T1000 (cell line): Measurements from ENCODE around the gene AK1.

Experiments
- DNase-seq: peaks from one replicate; lab custom pipeline; 2025; ENCODE audit warnings: mixed read lengths; lab: John Stamatoyannopoulos, UW

AK1 gene

DNA sequence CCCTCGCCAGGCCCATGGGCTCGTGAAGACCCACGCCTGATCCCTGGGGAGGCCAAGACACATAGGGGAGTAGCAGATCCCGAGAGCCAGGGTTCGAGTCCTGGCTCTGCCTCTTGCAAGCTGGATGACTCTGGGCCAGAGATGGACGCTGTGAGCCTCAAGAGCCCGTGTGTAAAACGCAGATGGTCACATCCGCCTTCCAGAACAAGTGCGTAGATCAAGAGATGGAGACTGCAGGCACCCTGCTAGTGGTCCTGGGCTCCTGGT lies 31.1 kb upstream of the AK1 start:
- no peak for DNase-seq

DNA sequence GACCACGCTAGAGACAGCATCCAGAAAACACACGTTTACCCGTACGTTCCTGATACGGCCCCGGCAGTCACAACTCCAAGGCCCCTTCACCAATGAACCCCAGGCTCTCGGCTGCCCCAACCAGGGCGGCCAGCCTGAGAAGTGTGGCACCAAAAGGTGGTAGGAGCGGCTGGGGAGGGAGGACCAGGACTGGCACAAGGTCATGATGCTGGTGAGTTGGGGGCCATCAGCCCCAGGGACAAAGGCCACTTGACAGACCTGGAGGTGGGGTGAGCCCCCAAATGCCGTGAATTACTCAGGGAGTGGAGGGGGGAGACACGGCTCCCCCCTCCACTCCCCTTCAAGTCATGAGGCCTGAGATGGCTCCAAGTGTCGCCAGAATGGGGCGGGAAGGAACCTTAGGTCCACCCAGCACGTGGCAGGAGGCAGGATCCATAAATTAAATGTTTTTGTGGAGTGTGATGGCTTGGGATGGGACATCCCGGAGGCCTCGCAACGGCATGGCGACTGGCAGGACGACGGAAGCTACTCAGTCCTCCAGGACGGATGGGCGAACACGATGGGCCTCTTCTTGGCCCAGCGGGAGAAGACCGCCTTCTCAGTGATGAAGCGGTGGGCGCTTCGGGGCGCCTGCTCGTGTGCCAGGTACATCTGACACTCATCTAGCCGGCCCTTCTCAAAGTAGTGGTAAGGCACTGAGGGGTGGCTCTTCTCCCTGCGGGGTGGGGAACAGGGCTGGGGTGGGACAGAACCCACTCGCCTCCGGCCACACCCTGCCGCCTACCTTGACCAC lies 30.6 kb upstream of the AK1 start:
- no peak for DNase-seq

DNA sequence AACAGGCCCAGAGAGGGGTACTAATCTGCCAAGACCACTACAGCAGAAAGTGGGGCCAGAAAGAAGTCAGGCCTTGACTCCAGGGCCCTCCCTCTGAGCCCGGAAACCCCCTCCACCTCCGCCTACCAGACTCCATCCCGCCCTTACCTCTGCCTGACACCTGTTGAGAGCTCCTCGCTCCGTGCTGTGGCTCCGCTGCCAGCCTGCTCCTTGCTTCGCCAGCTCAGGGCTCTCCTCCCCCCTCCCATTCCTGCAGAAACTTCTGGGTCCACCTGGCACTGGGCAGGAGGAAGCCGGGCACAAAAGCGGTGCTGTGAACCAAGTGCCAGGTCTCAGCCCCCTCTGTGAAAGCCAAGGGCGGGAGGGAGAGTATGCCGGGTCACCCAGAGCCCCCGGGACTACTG lies 28.3 kb upstream of the AK1 start:
- no peak for DNase-seq

DNA sequence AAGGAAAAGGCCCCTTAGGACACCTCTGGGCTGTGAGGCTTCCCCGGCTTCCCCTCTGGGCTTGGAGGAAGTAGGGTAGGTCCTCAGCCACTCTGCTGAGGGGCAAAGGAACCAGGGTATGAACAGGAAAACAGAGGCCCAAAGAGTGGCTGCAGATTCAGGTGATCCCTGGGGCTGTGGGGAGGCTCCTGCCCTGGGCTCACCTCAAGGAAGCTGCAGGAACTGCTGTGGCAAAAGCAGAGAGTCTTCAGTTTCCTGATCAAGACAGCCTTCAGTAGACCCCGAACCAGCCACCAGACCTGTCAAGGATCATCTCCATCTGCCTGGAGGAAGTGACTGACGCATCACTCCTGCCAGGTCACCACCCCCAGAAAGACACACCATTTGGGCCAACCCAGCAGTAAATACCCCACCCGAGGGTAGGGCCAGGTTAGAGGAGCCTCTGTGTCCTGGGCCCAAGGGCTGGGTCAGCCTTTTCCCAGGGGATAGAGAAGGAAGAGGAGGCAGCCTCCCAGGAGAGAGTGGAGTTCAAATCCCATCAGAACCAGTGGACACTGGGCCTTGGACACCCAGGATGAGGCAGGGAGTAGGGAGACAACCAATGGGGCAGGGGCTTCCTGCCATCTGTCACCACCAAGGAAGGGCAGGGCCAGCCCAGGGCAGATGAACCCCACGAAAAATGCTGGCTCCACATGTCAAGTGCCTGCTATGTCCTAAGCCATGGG lies 27.7 kb upstream of the AK1 start:
- no peak for DNase-seq

DNA sequence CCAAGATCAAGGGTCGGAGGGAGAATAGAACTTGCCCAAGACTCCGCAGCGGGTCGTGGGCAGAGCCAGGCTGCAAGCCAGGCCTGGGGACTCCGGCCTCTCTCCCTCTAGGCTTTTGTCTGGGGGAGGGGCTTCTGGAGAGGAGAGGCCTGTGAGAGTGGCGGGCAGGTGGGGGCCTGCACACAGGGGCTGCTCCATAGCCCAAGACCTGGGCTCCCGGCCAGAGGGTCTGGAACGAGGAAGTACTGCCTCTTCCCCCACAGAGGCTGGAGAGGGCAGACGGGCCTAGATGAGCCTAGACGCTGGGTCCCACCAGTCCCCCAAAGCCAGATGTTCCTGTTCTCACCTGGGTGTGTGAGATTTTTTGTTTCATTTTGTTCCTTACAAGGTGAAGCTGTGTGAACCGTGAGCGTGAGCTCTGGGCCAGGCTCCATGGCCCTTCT lies 27.1 kb upstream of the AK1 start:
- DNase-seq = no peak

DNA sequence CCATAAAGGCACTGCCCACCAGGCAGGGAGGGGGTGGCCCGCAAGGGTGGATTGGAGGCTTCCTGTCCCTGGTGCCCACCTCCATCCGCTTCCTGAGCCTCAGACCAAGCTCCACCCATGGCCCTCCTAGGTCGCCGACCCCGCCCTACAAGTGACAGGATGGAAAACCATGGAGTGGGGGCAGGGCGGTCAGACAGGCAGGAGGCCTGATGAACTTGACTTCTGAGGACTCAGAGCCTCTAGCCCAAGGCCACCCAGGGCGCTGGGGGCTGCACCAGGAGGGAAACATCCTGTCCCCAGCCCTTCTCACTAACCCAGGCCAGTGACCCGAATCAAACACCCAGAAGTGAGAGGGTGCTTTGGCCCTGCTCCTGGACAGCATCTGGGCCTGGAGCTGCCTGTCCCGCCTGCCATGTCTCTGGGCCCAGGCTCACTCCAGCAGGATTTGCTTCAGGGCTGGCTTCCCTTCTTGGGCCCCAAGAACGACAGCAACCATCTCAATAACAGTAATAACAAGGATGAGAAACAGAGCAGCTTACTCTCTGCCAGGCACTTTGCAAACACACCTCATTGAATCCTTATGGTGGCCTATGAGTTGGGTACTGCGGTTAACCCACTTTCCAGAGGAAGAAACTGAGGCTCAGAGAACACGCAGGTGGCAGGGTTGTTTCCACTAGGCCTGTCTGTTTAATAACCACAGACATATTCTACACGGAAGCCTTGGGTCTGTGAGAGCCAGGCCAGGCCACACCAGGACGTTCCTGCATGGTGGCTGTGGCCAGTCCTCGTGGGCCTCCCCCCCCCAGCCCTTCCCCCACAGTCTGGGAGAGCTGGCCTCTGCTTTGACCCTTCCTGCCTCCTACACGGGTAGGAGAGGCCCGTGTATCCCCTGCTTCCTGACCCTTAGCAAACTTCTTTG lies 26.3 kb upstream of the AK1 start:
- DNase-seq = no peak

DNA sequence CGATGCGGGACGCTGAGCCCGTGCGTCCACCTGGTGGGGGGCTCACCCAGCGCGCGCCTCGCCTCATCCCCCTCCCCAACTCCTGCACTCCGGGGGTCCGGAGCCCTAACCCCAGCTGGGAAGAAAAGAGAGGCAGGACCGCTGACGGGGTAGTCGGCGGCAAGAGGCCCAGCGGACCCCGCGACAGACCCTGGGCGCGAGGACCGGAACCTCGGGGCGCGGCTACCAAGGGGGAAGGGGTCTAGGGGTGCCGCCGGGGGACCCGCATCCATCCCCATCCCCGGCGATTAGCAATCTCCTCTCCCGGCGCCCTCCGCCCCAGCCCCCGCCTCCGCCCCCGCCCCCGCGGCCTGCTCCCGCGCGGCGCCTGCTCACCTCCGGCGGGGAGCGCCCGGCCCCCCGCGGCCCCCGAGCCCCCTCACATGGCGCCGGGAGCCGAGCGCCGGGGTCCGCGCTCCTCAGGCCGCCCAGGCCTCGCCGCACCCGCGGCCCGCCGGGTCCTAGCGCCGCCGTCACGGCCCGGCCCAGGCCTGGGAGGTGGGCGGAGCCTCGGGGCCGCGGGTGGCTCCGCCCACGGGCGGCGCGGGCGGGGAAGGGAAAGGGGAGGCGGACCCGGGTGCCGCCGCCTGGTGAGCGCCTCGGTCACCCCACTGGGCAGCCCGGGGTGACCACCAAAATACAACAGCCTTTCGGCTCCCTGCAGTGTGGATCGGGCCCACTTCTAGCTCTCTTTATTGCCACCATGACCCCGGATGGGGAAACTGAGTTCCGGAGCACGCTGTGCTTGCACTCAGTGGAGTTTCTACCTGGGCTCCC lies 21.9 kb upstream of the AK1 start, which contains the start of gene ST6GALNAC6:
ST6GALNAC6 (minus strand) TSS at position 476 of the 816 bp plus-strand sequence. CDS start 1,622 bp downstream, outside the sequence.
- DNase-seq = no peak

DNA sequence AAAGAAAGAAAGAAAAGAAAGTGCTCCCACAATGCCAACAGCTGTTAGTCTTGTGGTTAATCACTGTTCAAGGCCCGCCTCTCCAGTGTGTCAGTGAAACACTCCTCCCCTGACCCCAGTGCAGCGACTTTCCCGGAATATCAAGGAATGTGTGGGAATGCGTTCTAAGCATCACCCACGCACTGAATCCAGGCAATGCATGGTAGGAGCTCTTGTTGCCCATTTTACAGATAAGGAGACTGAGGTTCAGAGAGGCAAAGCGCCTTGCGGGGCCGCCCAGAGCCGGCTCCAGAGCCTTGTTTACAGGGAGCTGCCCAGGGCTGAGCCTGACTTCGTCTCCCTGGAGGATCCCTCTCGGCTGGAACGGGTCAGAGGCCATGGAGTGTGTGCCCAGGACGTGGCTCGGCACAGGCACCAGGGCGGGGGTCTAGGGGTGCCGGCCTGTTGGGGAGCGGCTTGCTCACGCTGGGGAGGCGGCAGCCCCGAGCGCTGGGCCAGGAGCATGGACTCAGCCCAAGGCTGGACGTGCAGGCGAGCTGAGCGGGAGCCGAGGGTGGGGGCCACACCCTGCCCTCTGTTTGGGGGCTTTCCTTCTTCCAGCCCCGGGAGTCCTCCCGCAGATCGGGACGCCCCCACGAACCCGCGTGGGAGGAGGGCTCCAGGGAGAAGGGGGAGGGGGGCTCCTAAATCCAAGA lies 21.1 kb upstream of the AK1 start:
- DNase-seq = peak; percentile 16

DNA sequence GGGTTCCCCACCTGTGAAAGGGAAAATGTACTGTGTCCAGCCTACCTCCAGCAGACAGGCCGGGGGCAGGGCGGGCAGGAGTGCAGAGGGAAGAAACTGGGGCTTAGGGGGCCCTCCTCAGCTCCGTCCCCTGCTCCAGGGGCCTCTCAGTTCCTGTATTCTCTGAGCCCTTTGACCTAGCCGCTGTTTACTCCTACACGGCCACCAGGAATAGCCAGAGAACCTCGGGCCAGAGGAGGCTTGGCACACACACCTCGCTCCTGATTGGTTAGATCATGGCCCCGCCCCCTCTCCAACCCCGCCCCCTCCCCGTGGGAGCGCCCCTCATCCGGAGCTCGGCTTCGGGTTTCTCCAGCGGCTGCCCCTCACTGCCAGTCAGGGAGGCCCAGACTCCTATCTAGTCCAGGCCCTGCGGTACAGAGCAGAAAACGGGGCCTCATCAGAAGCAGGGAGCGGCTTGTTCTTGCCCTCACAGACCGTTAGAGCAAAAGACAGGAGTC lies 19.8 kb upstream of the AK1 start:
- peak; percentile 56 for DNase-seq

DNA sequence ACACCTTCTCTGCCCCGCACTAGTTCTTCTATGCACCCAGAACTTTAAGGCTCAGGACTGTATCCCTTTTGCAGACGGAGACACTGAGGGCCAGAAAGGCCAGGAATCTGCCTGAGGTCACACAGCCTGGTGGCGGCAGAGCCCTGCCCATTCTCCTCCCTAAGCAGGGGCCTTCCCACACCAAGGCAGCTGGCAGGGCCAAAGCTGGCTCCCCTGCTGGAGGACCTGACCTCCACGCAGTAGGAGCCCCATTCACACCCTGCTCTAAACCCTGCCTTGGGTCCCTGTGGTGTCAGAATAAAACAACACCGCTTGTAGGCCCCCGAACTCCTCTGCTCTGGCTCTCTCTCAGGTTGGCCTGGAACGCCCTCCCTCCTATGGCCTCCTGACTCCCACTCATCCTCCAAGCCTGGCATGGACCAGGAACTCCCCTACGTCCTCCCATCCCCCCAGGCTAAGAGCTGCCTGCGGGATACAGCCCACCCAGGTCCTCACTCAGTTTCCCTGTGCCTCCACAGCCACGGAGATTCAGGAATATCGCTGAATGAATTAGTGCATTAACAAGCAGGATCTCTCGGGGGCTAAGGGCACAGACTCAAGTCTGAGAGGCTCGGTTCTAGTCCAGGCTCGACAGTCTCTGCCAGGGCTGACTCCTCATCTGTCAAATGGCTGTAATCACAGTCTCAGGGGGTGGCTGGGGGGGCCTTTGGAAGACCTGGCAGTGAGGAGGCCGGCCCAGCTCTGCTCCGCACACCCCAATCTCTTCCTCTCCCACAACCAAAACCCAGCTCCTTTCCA lies 19.1 kb upstream of the AK1 start:
- DNase-seq = no peak

DNA sequence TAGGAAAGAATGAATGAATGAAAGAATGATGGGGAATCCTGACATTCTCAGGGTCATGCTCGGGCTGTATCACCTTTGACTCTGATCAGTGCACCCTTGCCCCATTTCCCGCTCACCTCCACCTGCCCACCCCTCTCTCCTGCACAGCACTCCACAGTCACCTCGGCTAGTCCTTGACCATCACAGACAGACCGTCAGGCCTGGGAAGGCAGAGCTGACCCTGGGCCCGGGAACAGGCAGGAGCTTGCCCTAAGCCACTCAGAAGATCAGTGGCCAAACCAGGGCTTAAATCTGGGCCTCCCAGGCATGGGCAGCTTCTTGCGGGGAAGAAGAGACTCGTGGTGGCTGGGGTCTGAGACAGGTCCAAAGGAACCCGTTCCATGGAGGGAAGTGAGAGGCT lies 18.3 kb upstream of the AK1 start:
- no peak for DNase-seq

DNA sequence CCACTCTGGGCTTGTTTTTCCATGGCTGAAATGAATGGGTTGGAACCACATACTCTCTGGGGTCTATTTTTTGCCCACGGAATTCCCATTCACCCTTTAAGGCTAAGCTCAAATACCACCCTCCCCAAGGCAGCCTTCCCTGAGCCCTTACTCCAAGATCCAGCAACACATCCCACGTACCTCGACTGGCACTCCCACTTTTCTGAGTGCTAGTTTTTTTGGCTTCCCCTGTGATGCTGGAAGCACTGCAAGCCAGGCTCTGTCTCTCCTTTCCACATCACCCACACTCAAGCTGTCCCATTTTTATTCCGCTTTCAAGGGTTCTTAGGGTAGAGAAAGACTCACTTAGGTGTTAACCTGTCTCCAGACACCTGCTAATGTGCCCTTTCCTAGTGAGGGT lies 15.9 kb upstream of the AK1 start:
- no peak for DNase-seq

DNA sequence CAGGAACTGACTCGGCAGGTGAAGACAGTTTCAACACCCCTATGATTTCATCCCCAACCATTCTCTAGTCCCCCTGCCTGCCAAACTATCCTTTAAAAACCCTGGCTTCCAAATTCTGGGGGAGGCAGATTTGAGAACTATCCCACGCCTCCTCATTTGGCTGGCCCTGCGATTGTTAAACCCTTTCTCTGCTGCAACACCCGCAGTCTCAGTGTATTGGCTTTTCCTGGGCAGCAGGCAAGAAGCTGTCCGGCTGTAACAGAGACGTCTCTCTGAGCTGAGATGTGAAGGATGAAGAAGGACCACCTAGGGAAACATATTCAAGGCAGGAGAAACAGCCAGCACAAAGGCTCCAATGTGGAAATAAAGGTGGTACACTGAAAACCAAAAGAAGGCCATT lies 15.4 kb upstream of the AK1 start:
- DNase-seq = no peak

DNA sequence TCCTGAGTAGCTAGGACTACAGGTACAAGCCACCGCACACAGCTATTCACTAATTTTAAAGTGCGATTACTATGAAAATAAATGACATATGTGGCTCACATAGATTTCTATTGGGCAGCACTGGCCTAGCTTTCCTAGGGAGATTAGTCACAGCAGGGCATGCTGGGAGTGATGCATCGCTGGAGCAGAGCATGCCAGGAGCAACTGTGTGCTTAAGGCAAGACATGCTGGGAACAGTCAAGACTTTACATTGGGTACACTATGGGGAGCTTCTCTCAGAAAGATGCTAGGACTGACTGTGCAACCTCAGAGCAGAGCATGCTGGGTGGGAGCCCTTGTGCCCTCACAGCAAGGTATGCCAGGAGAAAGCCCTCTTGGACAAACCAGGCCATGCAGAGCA lies 12.6 kb upstream of the AK1 start:
- no peak for DNase-seq

DNA sequence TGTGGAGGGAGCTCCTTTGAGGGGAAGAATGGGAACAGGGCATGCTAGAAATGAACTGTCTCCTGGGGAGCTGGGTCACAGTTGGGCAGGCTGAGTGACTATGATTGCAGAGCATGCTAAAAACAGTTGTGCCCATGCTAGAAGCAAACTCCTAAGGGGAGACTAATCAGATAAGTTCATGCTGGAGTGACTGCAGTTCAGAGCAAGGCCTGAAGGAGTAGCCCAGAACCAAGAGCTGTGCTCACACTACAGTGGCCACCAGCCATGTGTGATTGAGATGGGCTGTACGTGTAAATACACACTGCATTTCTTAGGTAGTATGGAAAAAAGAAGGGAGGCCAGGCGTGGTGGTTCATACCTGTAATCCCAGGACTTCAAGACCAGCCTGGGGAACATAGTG lies 10.3 kb upstream of the AK1 start:
- DNase-seq = no peak

DNA sequence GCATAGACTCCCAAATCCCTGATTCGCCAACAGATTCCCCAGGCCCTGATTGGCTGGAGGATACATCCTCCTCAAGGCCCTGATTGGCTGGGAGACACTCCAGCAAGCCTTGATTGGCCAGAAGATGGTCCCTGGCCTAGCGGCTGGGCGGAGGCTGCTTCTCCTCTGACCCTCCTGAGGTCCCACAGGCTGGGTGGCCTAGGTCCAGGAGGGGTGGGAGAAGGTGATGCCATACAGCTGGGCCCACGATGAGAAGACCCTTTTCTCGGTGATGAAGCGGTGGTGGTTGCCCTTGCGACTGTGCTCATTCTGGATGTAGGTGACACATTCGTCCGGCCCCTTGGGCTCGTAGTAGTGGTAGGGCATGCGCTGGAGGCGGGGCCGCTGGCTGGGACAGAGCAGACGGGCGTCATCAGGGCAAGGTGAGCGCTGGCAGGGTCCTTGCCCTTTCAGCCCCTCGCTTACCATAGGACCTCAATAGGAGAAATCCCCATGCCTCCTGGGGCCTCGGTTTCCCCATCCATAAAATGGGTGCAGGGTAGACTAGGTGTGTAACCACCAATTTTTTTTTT lies 9.0 kb upstream of the AK1 start:
- no peak for DNase-seq

DNA sequence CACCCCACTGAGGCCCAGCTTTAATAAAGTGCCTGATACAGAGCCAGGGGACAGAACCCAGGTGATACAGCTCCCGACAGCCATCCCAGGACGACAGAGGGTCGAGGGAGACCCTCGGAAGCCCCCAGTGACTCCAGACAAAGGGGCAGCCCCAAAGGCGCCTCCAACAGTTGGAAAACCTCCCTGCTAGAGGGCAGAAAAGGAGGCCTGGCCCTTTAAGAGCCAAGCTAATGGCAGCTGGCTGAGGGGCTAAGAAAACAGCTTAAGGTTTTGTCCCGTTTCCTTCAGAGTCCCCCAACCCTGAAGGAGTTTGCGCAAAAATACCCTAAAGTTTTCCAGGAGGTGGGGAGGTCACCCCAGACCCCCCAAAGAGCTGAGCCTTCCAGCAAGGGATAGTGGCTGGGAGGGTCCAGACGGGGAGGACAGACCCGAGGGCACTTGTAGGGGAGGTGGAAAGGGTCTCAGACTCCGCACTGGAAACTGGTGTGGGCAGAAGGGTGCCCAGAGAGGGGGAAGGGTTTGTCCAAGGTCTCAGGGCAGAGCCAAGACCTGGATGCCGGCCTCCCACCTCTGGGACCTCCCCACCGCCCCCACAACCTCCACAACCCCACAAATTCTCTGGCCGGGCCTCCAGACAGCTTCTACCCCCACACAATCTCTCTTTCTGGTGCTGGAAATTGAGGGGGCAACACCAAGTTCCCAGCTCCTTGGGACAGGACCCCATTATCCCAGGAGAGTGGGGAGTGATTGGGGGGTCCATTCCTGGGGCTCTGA lies 8.2 kb upstream of the AK1 start:
- no peak for DNase-seq

DNA sequence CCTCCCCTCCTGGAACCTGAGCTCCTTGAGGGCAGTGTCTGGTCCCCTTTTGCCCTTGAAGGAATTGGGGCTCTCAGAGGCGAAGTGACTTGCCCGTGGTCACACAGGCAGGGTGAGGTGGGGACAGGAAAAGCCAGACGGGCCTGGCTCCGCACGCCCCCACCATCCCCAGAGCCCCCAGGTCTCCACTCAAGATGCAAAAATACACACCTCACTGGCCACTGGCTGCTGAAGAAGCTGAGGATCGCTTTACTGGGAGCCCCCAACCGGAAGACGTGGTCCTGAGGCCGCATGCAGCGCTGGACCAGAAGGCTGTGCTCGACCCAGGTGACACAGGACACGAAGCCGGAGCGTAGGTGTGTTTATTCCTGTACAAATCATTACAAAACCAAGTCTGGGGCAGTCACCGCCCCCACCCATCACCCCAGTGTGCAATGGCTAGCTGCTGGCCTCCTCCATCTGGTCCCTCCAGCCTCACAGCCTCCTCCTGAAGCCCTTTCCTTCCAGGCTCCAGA lies 7.6 kb upstream of the AK1 start:
- no peak for DNase-seq

DNA sequence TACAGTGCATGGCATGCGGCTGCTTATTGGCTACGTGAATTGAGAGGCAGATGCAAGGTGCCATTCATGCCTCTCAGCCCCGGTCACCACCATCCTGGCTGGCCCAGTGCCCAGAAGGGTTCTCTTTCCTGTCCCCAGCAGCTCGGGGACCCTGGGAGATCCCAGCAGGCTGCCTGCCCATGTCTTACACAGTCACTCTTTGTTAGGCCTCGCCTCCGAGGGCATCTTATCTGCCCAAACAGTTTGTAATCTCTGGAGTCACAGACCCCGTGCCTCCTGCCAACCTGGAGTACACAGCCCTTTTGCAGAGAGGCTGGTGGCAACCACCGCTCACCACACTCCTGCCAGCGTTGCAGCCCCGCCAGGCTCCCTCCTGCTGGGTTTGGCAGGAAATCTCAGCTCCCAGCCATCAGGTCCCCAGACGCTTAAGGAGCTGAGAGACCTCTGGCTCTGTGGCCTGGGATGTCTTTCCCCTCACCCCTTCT lies 7.0 kb upstream of the AK1 start:
- no peak for DNase-seq
